HuH-7 (cell line): ENCODE measurements around the gene SAMD11.
"Not testable (repeated sequence)": the region's sequence is repeated elsewhere in the genome, so short reads cannot be mapped to it uniquely, and the experiment has no call there.

Experiments used
- DNase-seq: peaks from one replicate; pipeline ENCODE4 v3.0.0; 2011; ENCODE audit warnings: low spot score

SAMD11 gene

DNA sequence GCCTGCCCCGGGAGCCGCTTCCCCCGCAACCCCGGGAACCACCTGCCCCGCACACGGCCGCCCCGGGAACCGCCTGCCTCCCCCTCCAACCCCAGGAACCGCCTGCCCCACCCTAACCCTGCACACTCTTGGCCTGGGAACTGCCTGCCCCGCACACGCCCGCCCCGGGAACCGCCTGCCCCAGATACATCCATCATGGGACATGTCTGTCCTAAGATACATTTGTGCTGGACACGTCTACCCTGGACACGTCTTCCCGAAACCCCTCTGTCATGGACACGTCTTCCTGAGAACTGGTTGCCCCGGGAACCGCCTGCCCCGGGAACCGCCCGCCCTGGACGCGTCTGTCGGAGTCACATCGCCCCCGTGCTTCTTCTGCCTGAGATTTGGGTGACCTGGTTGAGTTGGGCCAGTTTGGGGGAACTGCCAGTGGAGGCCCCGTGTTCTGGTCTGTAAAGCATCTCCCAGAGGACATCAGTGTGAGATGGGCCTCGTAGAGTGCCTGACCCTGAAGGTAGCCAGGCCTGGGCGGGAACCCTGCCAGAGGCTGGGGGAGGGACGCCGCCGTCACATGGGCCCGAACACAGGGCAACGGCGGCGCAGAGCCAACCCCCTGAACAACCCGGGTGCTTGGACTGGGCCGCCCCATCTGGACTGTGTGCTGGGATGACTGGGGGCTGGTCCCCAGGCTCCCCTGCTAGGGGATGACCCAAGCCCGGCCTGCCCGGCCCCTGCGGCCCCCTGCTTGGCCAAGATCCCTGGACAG, 54.5 kb downstream of the SAMD11 start:
- DNase-seq: no peak

DNA sequence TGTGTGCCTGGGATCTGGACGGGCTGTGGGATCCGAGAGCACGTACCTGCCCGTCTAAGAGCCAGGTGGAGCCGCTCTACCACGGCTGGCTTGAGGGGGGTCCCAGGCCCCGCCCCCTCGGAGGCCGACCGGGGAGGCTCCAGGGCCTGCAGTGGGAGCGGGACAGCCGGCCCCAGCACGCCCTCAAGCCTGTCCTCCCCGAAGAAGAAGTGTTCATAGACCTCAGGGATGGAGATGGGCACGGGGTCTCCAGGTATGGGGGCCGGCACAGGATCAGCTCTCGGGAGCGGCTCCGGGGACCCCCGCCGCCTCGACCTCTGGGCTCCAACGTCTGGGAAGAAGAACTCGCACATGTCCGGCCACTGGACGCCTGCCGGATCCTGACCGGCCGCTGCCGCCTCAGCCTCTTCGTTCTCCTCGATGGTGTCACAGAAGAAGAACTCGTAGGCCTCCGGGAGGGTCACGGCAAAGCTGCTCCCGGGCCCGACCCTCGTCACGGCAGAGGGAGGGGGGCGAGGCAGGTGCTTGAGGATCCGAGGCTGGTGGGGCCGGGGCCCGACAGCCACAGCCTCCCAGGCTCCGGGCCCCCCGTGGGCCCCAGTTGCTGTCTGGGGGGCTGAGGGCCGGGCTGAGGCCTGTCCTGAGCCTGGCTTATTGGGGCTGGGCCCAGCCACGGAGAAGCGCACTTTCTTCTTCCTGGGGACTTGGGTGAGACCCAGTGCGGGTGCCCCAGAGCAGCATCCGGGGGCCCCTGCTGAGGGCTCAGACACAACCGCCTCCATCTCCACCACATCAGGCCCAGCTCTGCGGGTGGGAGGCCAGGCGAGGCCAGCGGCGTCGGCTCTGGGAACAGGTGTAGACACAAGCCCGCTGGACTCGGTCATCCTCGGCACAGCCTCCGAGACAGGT, 55.4 kb downstream of the SAMD11 start:
- no peak for DNase-seq

DNA sequence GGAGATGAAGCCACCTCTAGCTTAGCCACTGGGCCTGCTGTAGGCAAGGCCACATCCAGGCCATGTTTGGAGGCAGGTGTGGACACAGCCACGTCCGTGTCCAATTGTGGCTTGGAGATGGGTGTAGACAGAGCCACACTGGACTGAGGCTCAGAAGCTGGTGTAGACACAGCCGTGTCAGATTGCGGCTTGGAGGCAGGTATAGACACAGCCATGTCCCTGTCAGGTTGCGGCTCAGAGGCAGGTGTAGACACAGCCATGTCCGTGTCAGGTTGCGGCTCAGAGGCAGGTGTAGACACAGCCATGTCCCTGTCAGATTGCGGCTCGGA, 56.0 kb downstream of the SAMD11 start:
- DNase-seq: no peak

DNA sequence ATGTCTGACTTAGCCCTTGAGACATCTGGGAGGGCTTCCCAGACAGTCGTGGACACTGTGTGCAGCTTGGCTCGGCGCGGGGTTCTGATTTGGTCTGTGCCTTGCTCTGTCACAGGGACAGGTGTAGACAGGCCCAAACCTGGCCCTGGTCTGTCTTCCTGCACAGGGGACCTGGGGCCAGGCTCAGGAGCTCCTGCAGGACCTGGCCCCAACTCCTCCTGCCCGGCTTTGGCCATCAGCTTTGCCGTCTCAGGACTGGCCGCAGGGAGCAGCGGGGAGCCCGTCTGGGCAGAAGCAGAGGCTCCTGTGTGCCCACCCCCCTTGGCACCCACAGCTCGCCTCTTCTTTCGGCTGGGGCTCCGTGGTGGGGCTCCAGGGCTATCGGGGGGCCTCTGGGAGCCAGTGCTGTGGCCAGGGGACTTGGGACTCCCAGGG, 56.4 kb downstream of the SAMD11 start:
- DNase-seq: no peak

DNA sequence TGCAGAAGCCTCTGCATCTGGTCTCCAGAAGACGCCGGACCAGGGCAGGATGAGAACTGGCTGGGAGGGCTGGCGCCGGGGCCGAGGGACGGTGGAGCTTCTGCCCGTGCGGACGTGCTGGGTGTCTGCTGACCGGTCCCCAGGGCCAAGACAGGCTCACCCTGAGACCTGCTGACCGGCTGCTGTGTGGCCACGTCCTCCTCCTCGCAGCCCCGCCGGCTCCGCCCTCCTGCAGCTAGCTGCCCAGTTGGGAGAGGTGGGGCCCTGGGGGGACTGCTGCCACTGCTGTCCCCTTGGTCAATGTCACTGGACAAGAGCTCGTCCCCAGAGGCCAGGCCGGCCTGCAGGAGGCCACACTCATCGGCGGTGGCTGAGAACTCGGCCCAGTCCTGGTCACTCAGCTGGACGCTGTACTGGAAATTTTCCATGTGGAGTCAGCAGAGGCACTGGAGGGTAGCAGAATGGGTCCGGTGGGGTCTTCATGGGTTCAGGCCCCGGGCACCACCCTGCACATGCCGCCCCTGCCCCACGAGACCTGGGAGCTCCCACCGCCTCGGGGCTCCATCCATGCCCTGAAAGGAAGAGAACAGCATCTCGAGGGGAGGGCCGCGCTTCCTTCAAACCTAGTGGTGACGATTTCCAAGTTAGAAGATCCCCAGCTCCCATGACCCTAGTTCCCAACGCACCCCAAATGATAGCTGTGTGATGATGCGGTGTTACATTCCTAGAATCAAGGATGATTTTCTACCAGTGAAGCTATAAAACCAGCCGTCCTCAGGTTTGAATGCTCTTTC, 57.1 kb downstream of the SAMD11 start:
- DNase-seq: no peak

DNA sequence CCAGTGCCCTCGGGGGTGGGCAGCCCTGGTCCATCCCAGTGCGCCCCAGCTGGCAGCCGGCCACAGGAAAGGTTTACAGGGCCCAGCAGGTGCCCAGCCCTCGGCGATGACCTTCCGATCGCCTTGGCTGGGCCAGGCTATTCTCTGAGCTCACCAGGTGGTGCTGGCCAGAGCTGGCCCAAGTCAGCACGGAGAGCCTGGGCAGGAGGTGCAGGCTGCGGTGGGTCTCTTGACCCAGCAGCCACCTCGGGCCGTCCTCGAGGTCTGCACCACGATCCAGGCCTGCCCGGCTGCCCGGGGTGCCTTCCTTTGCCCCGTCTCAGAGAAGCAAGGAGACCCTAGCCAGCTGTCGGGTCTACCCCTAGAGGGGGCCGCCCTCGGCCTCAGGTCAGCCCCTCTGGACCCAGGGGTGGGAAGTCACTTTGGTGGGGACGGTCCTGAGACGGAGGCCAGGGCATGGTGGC, 57.8 kb downstream of the SAMD11 start:
- DNase-seq: no peak

DNA sequence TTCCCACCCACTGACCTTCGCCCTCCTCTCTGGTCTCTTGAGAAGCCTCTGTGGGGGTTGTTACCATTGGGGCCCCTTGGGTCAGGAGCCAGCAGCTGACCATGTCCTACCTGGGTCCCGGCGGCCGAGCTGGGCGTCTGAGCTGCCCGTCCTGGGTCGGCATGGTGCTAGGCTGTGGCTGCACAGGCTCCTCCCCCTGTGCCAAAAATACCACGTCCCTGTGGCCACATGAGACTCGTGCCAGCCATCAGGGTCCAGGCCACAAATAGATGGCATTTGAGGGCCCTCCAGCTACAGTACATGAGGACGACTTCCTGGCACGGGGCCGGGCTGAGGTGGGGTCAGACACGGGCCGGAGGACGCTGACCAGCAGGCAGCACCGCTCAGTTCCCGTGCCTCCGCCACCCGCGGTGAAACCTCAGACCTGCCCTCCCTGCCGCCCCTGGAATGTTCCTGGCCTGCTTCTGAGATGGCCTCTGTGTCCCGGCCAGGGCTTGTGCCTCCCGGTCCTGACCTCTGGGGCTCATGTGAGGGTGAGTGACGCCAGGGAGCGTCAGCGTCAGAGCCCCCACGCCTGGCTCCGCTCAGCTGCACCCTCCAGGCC, 58.3 kb downstream of the SAMD11 start, which contains the start of gene PERM1:
PERM1 (minus strand) TSS at position 139 of the 604 bp plus-strand sequence. CDS start 1,064 bp downstream, outside the sequence.
- DNase-seq: no peak

DNA sequence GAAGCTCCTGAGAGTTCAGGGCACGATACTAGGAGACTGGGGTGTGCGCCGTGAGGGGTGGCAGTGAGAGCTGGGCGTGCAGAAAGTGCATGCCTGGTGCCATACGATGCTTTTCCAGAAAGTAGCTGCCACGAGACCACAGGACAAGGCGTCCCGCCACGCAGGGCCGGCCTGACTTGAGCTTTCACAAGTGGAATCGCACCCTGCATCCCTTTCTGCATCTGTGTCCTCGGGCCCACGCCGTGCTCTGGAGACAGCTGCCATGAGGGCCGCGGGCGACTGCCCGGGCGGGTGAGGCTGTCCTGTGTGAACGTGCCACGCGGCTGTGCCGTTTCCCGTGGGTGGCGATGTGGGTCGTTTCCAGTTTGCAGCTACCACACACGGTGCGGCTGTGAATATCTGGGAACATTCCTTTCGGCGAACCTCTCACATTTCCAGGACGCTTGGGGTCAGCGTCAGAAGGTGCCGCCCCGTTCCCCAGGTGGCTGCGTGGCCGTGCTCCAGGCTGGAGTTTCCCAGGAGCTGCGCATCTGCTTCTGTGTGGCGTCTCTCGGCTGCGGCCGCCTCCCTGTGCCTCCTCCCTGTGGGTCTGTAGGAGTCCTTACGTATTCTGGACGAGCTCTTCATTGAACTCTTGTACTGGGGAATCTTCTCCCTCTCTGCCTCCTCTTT, 59.2 kb downstream of the SAMD11 start:
- DNase-seq: no peak

DNA sequence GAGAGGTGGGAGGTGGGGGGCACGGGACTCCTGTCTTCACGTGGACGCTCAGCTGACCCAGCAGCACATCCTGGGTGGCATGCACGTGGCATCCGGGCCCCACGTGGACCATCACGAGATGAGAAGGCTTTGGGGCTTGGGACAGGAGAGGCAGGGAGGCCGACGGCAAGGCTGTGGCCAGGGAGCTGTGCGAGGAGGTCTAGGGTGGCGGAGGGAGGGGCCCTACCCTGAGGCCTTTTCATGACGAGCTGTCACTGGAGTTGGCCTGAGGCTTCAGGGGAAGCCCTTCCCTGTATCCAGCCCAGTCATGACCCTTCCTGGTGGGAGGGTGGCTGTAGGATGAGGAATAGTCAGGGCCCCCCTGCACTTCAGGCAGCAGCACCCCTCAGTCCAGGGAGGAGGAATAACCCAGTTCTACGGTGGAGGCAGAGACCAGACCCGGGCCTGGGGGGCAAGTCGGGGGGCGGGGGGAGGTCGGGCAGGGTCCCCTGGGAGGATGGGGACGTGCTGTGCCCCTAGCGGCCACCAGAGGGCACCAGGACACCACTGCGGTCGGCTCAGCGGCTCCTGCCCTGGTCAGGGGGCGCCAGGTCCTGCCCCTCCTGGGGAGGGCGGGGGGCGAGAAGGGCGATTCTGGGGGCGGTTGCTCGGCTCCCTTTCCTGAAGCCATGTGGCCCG, 60.2 kb downstream of the SAMD11 start:
- DNase-seq: no peak

DNA sequence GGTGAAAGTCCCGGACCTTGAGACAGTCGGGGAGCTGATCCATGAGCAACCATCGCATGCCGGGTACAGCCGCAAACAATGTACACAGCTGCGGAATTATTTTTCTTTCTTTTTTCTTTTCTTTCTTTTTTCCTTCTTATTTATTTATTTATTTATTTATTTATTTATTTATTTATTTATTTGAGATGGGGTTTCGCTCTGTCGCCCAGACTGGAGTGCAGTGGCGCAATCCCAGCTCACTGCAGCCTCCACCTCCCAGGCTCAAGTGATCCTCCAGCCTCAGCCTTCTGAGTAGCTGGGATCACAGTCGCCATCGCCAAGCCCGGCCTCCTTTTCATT, 60.7 kb downstream of the SAMD11 start:
- DNase-seq: no peak

DNA sequence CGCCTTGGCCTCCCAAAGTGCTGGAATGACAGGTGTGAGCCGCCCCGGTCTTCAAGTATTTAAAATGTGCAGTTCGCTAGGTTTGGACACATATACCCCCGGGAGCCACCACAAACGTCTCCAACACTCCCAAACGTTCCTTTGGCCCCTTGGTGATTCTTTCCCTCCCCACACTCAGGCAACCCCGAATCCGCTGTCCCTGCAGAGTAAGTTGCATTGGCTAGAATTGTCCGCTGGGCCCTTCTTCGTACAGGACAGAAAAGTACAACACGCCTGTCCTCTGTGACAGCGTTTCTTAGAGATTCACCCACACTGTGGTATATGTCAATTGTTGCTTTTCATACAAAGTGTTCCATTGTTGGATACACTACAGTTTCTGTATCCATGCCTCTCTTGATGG, 61.4 kb downstream of the SAMD11 start:
- DNase-seq: no peak

DNA sequence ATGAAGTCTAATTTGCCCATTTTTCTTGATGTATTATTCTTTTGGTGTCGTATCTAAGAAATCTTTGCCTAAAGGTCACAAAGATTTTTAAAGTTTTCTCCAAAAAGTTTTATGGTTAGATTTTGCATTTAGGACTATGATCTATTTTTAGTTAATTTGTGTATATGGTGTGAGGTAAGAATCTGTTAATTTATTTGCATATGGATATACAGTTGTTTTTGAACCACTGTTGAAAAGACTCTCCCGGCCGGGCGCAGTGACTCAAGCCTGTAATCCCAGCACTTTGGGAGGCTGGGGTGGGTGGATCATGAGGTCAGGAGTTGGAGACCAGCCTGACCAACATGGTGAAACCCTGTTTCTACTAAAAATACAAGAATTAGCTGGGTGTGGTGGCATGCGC, 64.3 kb downstream of the SAMD11 start:
- not testable (repeated sequence) for DNase-seq

DNA sequence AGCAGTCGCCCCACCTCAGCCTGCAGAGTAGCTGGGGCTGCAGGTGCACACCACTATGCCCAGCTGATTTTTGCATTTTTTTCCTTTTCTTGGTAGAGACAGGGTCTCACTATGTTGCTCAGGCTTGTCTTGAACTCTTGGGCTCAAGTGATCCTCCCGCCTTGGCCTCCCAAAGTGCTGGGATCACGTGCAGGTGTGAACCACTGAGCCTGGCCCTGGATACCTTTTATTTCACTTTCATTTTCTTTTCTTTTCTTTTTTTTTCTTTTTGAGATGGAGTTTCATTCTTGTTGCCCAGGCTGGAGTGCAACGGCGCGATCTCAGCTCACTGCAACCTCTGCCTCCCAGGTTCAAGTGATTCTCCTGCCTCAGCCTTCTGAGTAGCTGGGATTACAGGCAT, 67.6 kb downstream of the SAMD11 start:
- DNase-seq: not testable (repeated sequence)

DNA sequence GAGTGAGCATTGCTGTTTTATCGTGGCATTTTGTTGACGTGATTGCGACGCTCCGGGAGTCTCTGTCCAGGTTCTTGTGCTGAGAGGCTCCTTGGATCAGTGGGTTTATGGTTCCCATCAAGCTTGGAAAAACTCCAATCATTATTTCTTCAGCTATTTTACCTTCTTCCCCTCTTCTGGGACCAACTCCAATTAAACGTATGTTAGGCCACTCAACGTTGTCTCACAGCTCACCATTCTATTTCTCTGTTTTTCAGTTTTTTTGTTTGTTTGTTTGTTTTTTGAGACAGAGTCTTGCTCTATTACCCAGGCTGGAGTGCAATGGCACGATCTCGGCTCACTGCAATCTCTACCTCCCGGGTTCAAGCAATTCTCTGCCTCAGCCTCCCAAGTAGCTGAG, 68.2 kb downstream of the SAMD11 start:
- no peak for DNase-seq

DNA sequence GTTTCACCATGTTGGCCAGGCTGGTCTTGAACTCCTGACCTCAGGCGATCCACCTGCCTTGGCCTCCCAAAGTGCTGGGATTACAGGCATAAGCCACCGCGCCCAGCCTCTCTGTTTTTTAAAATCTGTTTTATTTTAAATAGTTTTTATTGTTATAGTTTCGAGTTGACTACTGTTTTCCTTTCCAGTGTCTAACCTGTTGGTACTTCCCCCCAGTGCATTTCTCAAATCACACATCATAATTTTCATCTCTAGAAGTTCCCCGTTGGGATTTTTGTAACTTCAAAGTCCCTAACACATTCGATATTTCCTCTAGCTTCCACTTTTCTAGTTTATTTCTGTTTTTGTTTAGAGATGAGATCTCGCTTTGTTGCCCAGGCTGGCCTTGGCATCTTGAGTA, 68.6 kb downstream of the SAMD11 start:
- DNase-seq: no peak

DNA sequence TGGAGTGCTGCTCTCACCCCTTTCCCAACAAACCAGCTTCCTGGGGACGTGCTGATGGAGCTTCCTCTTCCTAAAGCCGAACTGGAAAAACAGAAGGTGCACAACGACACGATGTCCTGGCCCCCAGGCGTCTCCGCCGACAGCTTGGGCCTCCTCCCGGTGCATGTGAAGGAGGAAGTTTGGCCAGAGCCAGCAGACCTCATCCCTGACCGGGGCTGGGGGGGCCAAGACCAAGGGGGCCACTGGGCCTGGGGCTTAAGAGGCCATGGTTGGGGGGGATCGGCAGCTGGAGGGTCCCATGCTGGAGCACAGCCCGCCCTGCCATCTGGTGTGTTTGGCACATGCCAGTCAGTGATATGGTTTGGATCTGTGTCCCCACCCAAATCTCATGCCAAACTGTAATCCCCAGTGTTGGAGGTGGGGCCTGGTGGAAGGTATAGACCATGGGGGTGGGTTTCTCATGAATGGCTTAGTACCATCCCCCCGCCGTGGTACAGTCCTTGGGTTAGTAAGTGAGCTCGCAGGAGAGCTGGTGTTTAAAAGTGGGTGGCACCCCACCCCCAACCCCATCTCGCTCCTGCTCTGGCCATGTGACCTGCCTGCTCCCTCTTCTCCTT, 69.8 kb downstream of the SAMD11 start:
- DNase-seq: no peak
